HepG2 (cell line): ENCODE data around the gene ORM1. TPM values are rescaled to one million over a fixed set of nuclear protein-coding genes. Genes with fewer than 3 reads are reported as not detected.

Experiments
- ATAC-seq: fragments of 200-7000 bp; cut with Tn5 transposase; 3 replicates; pipeline ENCODE4 v1.9.1; 2020; ENCODE audit warnings: mild to moderate bottlenecking, moderate library complexity
- BruUV-seq: library from RNA; stranded (reverse); fragments of 400-500 nt; replicated peaks from 2 replicates; lab custom pipeline; 2021; lab: Mats Ljungman, UMichigan
- CTCF ChIA-PET: fragments of 300-600 bp; formaldehyde crosslinking; extraction: SDS; loops from one replicate; lab custom pipeline; 2021; ENCODE audit warnings: low total read pairs, inconsistent platforms, low intra/inter-chr PET ratio; lab: Yijun Ruan, JAX
- POLR2A ChIA-PET: fragments of 350-600 bp; sonication (Branson Sonifier 250); formaldehyde crosslinking; loops from one replicate; lab custom pipeline; 2020; ENCODE audit warnings: antibody characterized with exemption, inconsistent platforms; lab: Yijun Ruan, JAX
- DNase-seq: peaks from one replicate; pipeline ENCODE4 v3.0.0-alpha.2; 2015; ENCODE audit warnings: low spot score
- FAIRE-seq: peaks from 3 replicates; lab custom pipeline; 2011; peaks lifted over from hg19 to GRCh38; lab: Jason Lieb, UNC
- H2AFZ ChIP-seq: one replicate; pipeline ENCODE4 v1.6.1; 2011; ENCODE audit warnings: low read length, inconsistent platforms
- H3K27ac ChIP-seq: fragments of 300-600 bp; 3 replicates; pipeline ENCODE4 v1.8.0; 2011; ENCODE audit warnings: mixed run types, mild to moderate bottlenecking, mixed read lengths, low read length, inconsistent platforms; ENCODE audit not compliant: insufficient read depth; ENCODE audit errors: extremely low read length
- H3K27me3 ChIP-seq, 2 experiments: fragments of 200-600 bp in 1 of 2; 2 replicates in 1 of 2; 3 replicates in 1 of 2; pipeline versions ENCODE4 v1.6.0 to v1.8.0; 2011; ENCODE audit warnings: low read length in 2 of 2, mild to moderate bottlenecking in 2 of 2, moderate library complexity in 2 of 2, inconsistent platforms in 1 of 2; ENCODE audit not compliant: insufficient read depth in 2 of 2, control insufficient read depth in 1 of 2
- H3K36me3 ChIP-seq, 2 experiments: fragments of 200-600 bp in 1 of 2; replicated peaks in 1 of 2; 2 replicates in 1 of 2; 3 replicates in 1 of 2; pipeline versions ENCODE4 v1.5.1 to v1.8.0; 2011; ENCODE audit warnings: low read length in 2 of 2, inconsistent platforms in 1 of 2; ENCODE audit not compliant: insufficient read depth in 2 of 2, control insufficient read depth in 1 of 2
- H3K4me1 ChIP-seq: 2 replicates; pipeline ENCODE4 v1.5.1; 2012; ENCODE audit warnings: low read length, inconsistent platforms; ENCODE audit not compliant: insufficient read depth
- H3K4me2 ChIP-seq: 2 replicates; pipeline ENCODE4 v1.6.0; 2011; ENCODE audit warnings: low read depth, low read length, inconsistent platforms
- H3K4me3 ChIP-seq, 3 experiments: fragments of 200-600 bp in 1 of 3; sonication (generic), shearing (Covaris generic) in 1 of 3; replicated peaks in 1 of 3; 2 replicates each; pipeline ENCODE4 v1.5.1; 2011 to 2016; ENCODE audit warnings: low read length in 3 of 3, inconsistent platforms in 2 of 3, low read depth in 2 of 3, mild to moderate bottlenecking in 2 of 3, control low read depth in 1 of 3, mixed read lengths in 1 of 3; ENCODE audit not compliant: insufficient read depth in 1 of 3
- H3K79me2 ChIP-seq: one replicate; pipeline ENCODE4 v1.6.1; 2011; ENCODE audit warnings: low read length, inconsistent platforms; ENCODE audit not compliant: insufficient read depth
- H3K9ac ChIP-seq: 2 replicates; pipeline ENCODE4 v1.6.0; 2011; ENCODE audit warnings: mild to moderate bottlenecking, low read depth, low read length, inconsistent platforms; ENCODE audit not compliant: insufficient read depth
- H3K9me3 ChIP-seq: 2 replicates; pipeline ENCODE4 v1.5.1; 2012; ENCODE audit warnings: mild to moderate bottlenecking, low read length
- H4K20me1 ChIP-seq: 2 replicates; pipeline ENCODE4 v1.6.0; 2011; ENCODE audit warnings: inconsistent platforms, mild to moderate bottlenecking, low read length, moderate library complexity; ENCODE audit not compliant: insufficient read depth
- AGO2 ChIP-seq: fragments of 200-400 bp; formaldehyde crosslinking; optimal IDR thresholded peaks from 2 replicates; pipeline ENCODE3; 2017; ENCODE audit warnings: mild to moderate bottlenecking, low read depth, low read length, moderate library complexity
- DPF2 ChIP-seq: sonication (generic); formaldehyde crosslinking; IDR thresholded peaks from 2 replicates; pipeline ENCODE4 v1.4.0; 2020; ENCODE audit warnings: mild to moderate bottlenecking, low read depth, missing genetic modification reagents, borderline replicate concordance
- ZNF232 ChIP-seq: sonication (generic); formaldehyde crosslinking; IDR thresholded peaks from 2 replicates; pipeline ENCODE4 v1.4.0; 2020; ENCODE audit warnings: missing genetic modification reagents, borderline replicate concordance
- ZNF552 ChIP-seq: sonication (generic); formaldehyde crosslinking; IDR thresholded peaks from 2 replicates; pipeline ENCODE4 v1.9.0; 2022; ENCODE audit warnings: missing genetic modification reagents, mild to moderate bottlenecking, borderline replicate concordance
- WGBS: methylation state at CpG from one replicate; pipeline ENCODE4 v1.1.6; 2017; ENCODE audit warnings: low lambda C conversion rate; 5-methylcytosine and 5-hydroxymethylcytosine counted together
- in situ Hi-C: cut with HindIII; loops from 2 replicates; pipeline ENCODE4 v1.10.0; 2017; ENCODE audit warnings: low pct_unique_long_range_greater_than_20kb; ENCODE audit not compliant: extremely low pct_ligation_motif_present
- intact Hi-C: fragments of 100-400 bp; cut with micrococcal nuclease; formaldehyde crosslinking; loops from one replicate; pipeline ENCODE4 v1.10.0; 2022; ENCODE audit not compliant: unreplicated experiment
- polyA plus RNA-seq, 8 experiments: library from polyadenylated mRNA; depleted of rRNA in 3 of 8; stranded (reverse) in 7 of 8; unstranded in 1 of 8; fragments of >200 nt; fragmentation: Illumina TruSeq in 4 of 8; extraction: Trizol in 4 of 8; gene quantifications; 2 replicates each; pipeline versions ENCODE4 v1.2.1 to v1.2.3, GENCODE V29; 2011 to 2016; ENCODE audit warnings: low read depth in 4 of 8, missing spikeins in 1 of 8, mixed read lengths in 1 of 8; ENCODE audit not compliant: insufficient read depth in 1 of 8
- total RNA-seq, 5 experiments: library from RNA; depleted of rRNA; stranded (reverse); fragments of >200 nt; fragmentation: Illumina TruSeq; extraction: Trizol; gene quantifications; 2 replicates each; pipeline ENCODE4 v1.2.3, GENCODE V29; 2016; ENCODE audit warnings: low read depth in 1 of 5

The ORM1 gene
- total and polyA plus RNA-seq, 2 of the 13 experiments (the other 11 are each of a cell fraction or from before 2014, with no cell fraction given), result 699 to 1,180 TPM

- no peak for TF ChIP-seq ZNF552 (CRISPR knock-in tag)
These were observed 33.8 kb upstream of the ORM1 start (continued) for GRCh38 chr9:114289106-114289505.

- no peak overlapping the region for H3K27ac ChIP-seq
- FAIRE-seq (no peak), ATAC-seq (peak; percentile 4; the same call in 1 of the 3 replicates), DNase-seq (no peak)
- ChIA-PET POLR2A (interaction anchor here (1.0 to 3.2 kb wide), 4 partner anchors 115 to 218 kb away, joined by 3 to 24 read pairs (median 4); no protein-coding TSS in a partner anchor), CTCF (interaction anchor here (1.8 to 1.9 kb wide), 2 partner anchors 182 to 207 kb away, joined by 18 to 21 read pairs; no protein-coding TSS in a partner anchor)
- no peaks in the 10 kb centered on the region for H3K4me1 ChIP-seq
- no peak overlapping the region for H2AFZ ChIP-seq
- H3K4me2 ChIP-seq, result no peak overlapping the region
- H3K27me3 ChIP-seq, result no peaks in the 10 kb centered on the region
- peaks cover 42 to 78% of the 10 kb centered on the region in 2 experiments for H3K36me3 ChIP-seq
- H3K4me3 ChIP-seq, result no peak overlapping the region
- in situ Hi-C loops (loop anchor here (5.0 kb wide), 3 partner anchors 133 to 483 kb away; partner anchors contain the start of genes COL27A1 and KIF12), intact Hi-C loops (loop anchor here (2.0 to 5.0 kb wide), 2 partner anchors 133 to 181 kb away; partner anchors contain the start of gene COL27A1)
- BruUV-seq, result no TSS peak
- H3K9me3 ChIP-seq, result peaks cover 7% of the 10 kb centered on the region
- no peak overlapping the region for H3K9ac ChIP-seq
- H3K79me2 ChIP-seq, result no peaks in the 10 kb centered on the region
- no peaks in the 10 kb centered on the region for H4K20me1 ChIP-seq
- 93% methylated on average over 11 of the region's 13 CpGs for whole genome bisulfite sequencing
- TF ChIP-seq ZNF232 (no peak), DPF2 (CRISPR knock-in tag) (no peak), AGO2 (peak; percentile 81)
- TF ChIP-seq, all 625 proteins: peak for 1
These were observed 33.1 kb upstream of the ORM1 start for GRCh38 chr9:114289571-114290481.
